ENCODE results near the gene GRID1.

Gene GRID1

DNA sequence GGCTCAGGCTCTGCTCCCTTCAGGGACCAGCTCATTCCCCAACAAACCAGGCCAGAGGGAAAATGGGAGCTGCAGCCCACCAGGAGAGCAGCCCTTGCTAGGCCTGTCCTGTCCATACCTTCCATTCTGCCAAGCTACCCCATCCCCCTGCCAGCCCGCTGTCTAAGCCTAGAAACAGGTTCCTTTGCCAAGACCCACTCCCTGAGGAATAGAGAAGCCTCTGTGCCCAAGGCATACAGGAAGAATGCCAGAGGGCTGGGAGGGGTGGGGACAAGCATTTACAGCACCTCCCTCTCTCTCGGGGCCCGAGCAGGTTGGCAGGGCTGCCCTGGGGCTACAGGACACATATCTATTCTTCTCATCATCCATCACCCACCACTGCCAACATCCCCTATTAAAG, 178.3 kb downstream of the GRID1 start:
- Histone ChIP-seq H3K4me3 (ENCODE audit: low read length) (no peak overlapping the region), H3K9ac (ENCODE audit: low read length) (no peak overlapping the region), H3K27ac (ENCODE audit: low read length) (no peak overlapping the region), H3F3A (ENCODE audit: insufficient read depth, low read length) (no peaks in the 10 kb centered on the region), H4K20me1 (ENCODE audit: insufficient read depth, low read length) (no peaks in the 10 kb centered on the region), H3K9me3 (replicated peaks; ENCODE audit: insufficient read depth, low read length) (no peaks in the 10 kb centered on the region), H3K4me2 (ENCODE audit: low read depth, low read length) (no peak overlapping the region), H2AFZ (ENCODE audit: low read length) (no peak overlapping the region), H3K36me3 (replicated peaks; ENCODE audit: insufficient read depth, low read length) (no peaks in the 10 kb centered on the region), H3K27me3 (replicated peaks; ENCODE audit: insufficient read depth, low read length) (no peaks in the 10 kb centered on the region), H3K79me2 (ENCODE audit: low read length) (no peaks in the 10 kb centered on the region), H3K4me1 (ENCODE audit: low read length) (no peaks in the 10 kb centered on the region), H3K9me2 (replicated peaks; ENCODE audit: insufficient read depth, low read length) (no peaks in the 10 kb centered on the region)
- DNase-seq = no peak
- TF ChIP-seq, protein P1, sequence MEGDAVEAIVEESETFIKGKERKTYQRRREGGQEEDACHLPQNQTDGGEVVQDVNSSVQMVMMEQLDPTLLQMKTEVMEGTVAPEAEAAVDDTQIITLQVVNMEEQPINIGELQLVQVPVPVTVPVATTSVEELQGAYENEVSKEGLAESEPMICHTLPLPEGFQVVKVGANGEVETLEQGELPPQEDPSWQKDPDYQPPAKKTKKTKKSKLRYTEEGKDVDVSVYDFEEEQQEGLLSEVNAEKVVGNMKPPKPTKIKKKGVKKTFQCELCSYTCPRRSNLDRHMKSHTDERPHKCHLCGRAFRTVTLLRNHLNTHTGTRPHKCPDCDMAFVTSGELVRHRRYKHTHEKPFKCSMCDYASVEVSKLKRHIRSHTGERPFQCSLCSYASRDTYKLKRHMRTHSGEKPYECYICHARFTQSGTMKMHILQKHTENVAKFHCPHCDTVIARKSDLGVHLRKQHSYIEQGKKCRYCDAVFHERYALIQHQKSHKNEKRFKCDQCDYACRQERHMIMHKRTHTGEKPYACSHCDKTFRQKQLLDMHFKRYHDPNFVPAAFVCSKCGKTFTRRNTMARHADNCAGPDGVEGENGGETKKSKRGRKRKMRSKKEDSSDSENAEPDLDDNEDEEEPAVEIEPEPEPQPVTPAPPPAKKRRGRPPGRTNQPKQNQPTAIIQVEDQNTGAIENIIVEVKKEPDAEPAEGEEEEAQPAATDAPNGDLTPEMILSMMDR (IDR thresholded peaks at IDR 0.05; ENCODE audit: low read length) = no peak
- TF ChIP-seq EZH2phosphoT487 (IDR thresholded peaks at IDR 0.05; ENCODE audit: low read length) = no peak
- TF ChIP-seq EZH2 (optimal IDR thresholded peaks at IDR 0.05; ENCODE audit: low read depth, low read length) = no peak

DNA sequence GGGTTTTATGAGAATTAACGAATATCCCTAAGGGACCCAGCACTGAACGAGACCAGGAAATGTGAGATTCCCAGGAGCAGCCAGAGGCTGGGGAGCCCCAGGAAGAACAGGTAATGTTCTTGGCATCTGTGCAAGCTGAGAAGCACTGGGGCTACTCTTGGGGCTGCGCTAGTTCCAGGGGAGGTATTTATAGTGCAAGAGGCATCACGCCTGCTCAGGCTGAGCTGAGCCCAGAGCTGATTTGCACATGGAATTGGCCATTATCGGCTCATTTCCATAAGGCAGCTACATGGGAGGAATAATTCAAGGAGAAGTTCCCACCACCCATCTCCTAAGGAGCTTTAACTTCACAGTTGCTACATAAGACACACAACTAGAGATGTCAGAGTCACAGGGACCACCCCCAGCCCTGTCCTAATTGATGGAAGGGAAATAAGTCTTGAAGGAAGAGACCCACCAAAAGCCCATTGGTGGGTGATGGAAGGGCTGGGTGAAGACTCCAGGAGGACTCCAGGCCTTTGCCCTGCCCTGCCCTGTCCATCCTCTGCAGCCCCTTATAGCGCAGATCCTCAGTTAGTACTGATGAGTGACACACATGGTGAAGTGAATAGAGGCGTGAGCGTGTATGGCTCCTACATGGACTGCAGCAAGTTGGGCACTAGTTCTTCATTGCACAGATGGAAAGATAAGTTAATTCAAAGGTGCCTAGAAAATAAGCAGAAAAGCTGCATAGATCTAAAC, 178.9 kb downstream of the GRID1 start:
- no peak overlapping the region for H3K9ac ChIP-seq (ENCODE audit: low read length)
- H3K27me3 ChIP-seq (replicated peaks; ENCODE audit: insufficient read depth, low read length) = no peaks in the 10 kb centered on the region
- H3K36me3 ChIP-seq (replicated peaks; ENCODE audit: insufficient read depth, low read length) = no peaks in the 10 kb centered on the region
- DNase-seq = no peak
- H3K79me2 ChIP-seq (ENCODE audit: low read length) = no peaks in the 10 kb centered on the region
- H3K9me2 ChIP-seq (replicated peaks; ENCODE audit: insufficient read depth, low read length) = no peaks in the 10 kb centered on the region
- H3K4me2 ChIP-seq (ENCODE audit: low read depth, low read length) = no peak overlapping the region
- no peak for TF ChIP-seq EZH2phosphoT487 (IDR thresholded peaks at IDR 0.05; ENCODE audit: low read length)
- no peak for TF ChIP-seq EZH2 (optimal IDR thresholded peaks at IDR 0.05; ENCODE audit: low read depth, low read length)
- TF ChIP-seq, protein P1 (IDR thresholded peaks at IDR 0.05; ENCODE audit: low read length) = no peak
- no peak overlapping the region for H2AFZ ChIP-seq (ENCODE audit: low read length)
- no peaks in the 10 kb centered on the region for H3K4me1 ChIP-seq (ENCODE audit: low read length)
- no peak overlapping the region for H3K27ac ChIP-seq (ENCODE audit: low read length)
- H3K4me3 ChIP-seq (ENCODE audit: low read length) = no peak overlapping the region
- H3K9me3 ChIP-seq (replicated peaks; ENCODE audit: insufficient read depth, low read length) = no peaks in the 10 kb centered on the region
- no peaks in the 10 kb centered on the region for H4K20me1 ChIP-seq (ENCODE audit: insufficient read depth, low read length)
- no peaks in the 10 kb centered on the region for H3F3A ChIP-seq (ENCODE audit: insufficient read depth, low read length)

DNA sequence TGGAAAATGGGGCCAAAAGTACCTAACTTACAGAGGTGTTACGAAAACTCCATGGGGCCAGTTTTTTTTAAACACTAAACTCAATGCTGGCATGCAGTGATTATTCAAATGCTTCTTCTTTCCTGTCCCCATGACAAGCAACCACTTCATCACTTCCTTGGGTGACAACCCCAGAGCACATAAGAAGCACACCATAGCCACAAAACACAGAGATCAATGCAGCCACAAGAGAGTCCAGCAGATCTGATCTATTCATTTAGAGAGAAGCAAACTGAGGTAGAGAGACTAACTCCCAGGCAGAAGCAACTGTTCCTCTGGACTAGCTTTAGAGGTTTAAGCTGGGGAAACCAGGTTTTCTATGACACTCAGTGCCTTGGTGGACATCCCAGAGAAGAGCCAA, 180.0 kb downstream of the GRID1 start:
- TF ChIP-seq EZH2 (optimal IDR thresholded peaks at IDR 0.05; ENCODE audit: low read depth, low read length) (no peak), EZH2phosphoT487 (IDR thresholded peaks at IDR 0.05; ENCODE audit: low read length) (no peak)
- TF ChIP-seq, protein P1 (IDR thresholded peaks at IDR 0.05; ENCODE audit: low read length) = no peak
- Histone ChIP-seq H3K9ac (ENCODE audit: low read length) (no peak overlapping the region), H3K27me3 (replicated peaks; ENCODE audit: insufficient read depth, low read length) (no peaks in the 10 kb centered on the region), H3K9me2 (replicated peaks; ENCODE audit: insufficient read depth, low read length) (no peaks in the 10 kb centered on the region), H3F3A (ENCODE audit: insufficient read depth, low read length) (no peaks in the 10 kb centered on the region), H3K4me2 (ENCODE audit: low read depth, low read length) (no peak overlapping the region), H3K4me1 (ENCODE audit: low read length) (no peaks in the 10 kb centered on the region), H3K27ac (ENCODE audit: low read length) (no peak overlapping the region), H4K20me1 (ENCODE audit: insufficient read depth, low read length) (no peaks in the 10 kb centered on the region), H3K9me3 (replicated peaks; ENCODE audit: insufficient read depth, low read length) (no peaks in the 10 kb centered on the region), H3K4me3 (ENCODE audit: low read length) (no peak overlapping the region), H2AFZ (ENCODE audit: low read length) (no peak overlapping the region), H3K79me2 (ENCODE audit: low read length) (no peaks in the 10 kb centered on the region), H3K36me3 (replicated peaks; ENCODE audit: insufficient read depth, low read length) (no peaks in the 10 kb centered on the region)
- no peak for DNase-seq
